Colonic mucosa (tissue), 4 donors: ENCODE results near the gene ESRP2. TPM values are rescaled to one million over a fixed set of nuclear protein-coding genes. Genes with fewer than 3 reads are reported as not detected.
A peak's percentile ranks its signal among the peaks of the same experiment; 100 is the strongest.

ENCODE experiments used
- DNase-seq: peaks from one replicate; pipeline ENCODE4 v3.0.0-alpha.2; 2020
- H3K27ac ChIP-seq: fragments of 200-600 bp; one replicate; pipeline ENCODE4 v1.8.0; 2021
- H3K27me3 ChIP-seq: fragments of 200-600 bp; one replicate; pipeline ENCODE4 v1.8.0; 2021
- H3K36me3 ChIP-seq: fragments of 200-600 bp; one replicate; pipeline ENCODE4 v1.8.0; 2021
- H3K4me1 ChIP-seq: fragments of 200-600 bp; one replicate; pipeline ENCODE4 v1.8.0; 2021; ENCODE audit warnings: mild to moderate bottlenecking
- H3K4me3 ChIP-seq: fragments of 200-600 bp; one replicate; pipeline ENCODE4 v1.8.0; 2021
- H3K9ac ChIP-seq, 2 donors: one replicate each; pipeline ENCODE4 v1.7.0; 2013; ENCODE audit warnings: control low read depth in 2 of 2, low read depth in 2 of 2, low read length in 2 of 2
- H3K9me3 ChIP-seq: fragments of 200-600 bp; one replicate; pipeline ENCODE4 v1.8.0; 2021
- CTCF ChIP-seq: fragments of 200-600 bp; IDR thresholded peaks from one replicate; pipeline ENCODE4 v1.8.0; 2022; ENCODE audit warnings: antibody characterized with exemption, mild to moderate bottlenecking
- intact Hi-C: fragments of 100-400 bp; cut with DNase I; formaldehyde crosslinking; loops from one replicate; pipeline ENCODE4 v1.14.1; 2022
- total RNA-seq, 2 donors: library from RNA; stranded (reverse); fragmentation: NEBNext Ultra II Directional in 1 of 2; extraction: Animal tissue kit (Norgen Biotek cat#: 25700) in 1 of 2; gene quantifications; one replicate each; pipeline ENCODE4 v1.2.1, GENCODE V29; 2021
- donor health status: healthy.
- donor health status: DM: no; HTN: no; CAD: no.
- donor health status: DM: no; HTN: no; CAD: no.

Gene ESRP2
- total RNA-seq, 2 donors from 2014 or later, result 76.6 to 119 TPM

- DNase-seq, result no peak
- no peaks in the 10 kb centered on the region for H3K9me3 ChIP-seq
- TF ChIP-seq CTCF, result no peak
- H3K27ac ChIP-seq, result no peak overlapping the region
- no peaks in the 10 kb centered on the region for H3K36me3 ChIP-seq
- H3K9ac ChIP-seq, result peak overlapping the region in 1 of 2 donors; percentile 35
- H3K4me1 ChIP-seq, result peaks cover 6% of the 10 kb centered on the region
- H3K27me3 ChIP-seq, result no peaks in the 10 kb centered on the region
- intact Hi-C loops, result no loop called here
- no peak overlapping the region for H3K4me3 ChIP-seq
Observed at GRCh38 chr16:68274441-68274840, 38.5 kb upstream of the ESRP2 start.

- no peak overlapping the region for H3K4me3 ChIP-seq
- no peak for DNase-seq
- H3K9ac ChIP-seq, result no peak overlapping the region
- intact Hi-C loops, result no loop called here
- peaks cover 6% of the 10 kb centered on the region for H3K4me1 ChIP-seq
- H3K27ac ChIP-seq, result no peak overlapping the region
- H3K9me3 ChIP-seq, result no peaks in the 10 kb centered on the region
- H3K36me3 ChIP-seq, result no peaks in the 10 kb centered on the region
- H3K27me3 ChIP-seq, result no peaks in the 10 kb centered on the region
- TF ChIP-seq CTCF, result no peak
Observed at GRCh38 chr16:68273896-68274295, 38.0 kb upstream of the ESRP2 start.

DNA sequence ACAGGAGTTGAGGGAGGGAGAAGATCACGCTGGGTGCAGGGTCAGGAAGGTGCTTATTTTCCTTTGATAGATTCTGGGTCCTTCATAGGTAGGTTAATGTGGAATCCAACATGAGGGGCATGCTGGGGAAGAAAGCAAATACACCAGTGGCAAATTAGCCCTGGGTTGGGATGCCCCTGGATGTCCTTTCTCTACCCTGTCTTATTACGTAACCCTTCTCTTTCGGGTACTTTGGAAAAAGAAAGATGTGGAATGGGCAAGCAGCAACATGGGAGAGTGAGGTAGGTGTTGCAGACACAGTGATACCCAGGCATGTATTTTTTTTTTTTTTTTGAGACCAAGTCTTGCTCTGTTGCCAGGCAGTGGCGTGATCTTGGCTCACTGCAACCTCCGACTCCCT is 37.5 kb upstream of the ESRP2 start:
- Histone ChIP-seq H3K27ac (no peak overlapping the region), H3K4me1 (peaks cover 6% of the 10 kb centered on the region)
- intact Hi-C loops, result no loop called here

DNA sequence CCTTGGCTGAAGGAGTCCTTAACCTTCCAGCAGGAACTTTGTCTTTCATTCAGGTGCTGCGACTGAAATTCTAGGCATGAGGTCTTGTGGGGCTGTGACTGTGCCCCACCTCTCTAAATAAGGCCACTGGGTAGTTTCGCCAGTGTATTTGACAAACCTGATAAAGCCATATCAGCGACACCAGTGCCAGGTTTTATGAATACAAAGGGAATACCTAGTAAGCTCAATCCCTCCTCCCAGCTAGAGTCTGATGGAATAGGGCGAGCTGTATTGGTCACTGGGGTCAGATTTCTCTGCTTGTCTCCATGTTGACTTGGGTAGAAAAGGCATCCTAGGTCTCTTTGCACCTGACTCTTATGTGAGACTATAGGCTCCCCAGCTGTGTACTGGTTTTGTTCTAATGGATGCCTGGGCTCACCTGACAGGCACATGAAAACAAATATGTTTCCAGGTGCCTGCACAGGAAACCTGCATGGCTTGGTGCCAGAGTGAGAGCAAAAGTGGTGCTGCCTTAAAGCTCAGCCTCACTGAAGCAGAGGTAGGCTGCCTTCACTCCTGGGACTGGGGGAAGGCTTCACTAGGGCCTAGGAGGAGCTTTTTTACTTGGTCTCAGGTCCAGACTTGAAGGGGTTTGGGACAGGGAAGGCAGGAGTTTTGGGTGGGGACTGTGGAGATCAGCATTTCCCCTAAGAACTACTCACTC is 36.7 kb upstream of the ESRP2 start:
- H3K27me3 ChIP-seq, result no peaks in the 10 kb centered on the region
- intact Hi-C loops, result no loop called here
- H3K9ac ChIP-seq, result peak overlapping the region in 1 of 2 donors; percentile 1
- H3K4me1 ChIP-seq, result peaks cover 6% of the 10 kb centered on the region
- H3K36me3 ChIP-seq, result no peaks in the 10 kb centered on the region
- no peak for TF ChIP-seq CTCF
- no peak overlapping the region for H3K27ac ChIP-seq
- H3K4me3 ChIP-seq, result no peak overlapping the region
- H3K9me3 ChIP-seq, result no peaks in the 10 kb centered on the region
- DNase-seq, result peak; percentile 31

More for the DNA sequence above, 37.5 kb upstream of the ESRP2 start:
- no peak overlapping the region for H3K4me3 ChIP-seq
- TF ChIP-seq CTCF, result no peak
- no peaks in the 10 kb centered on the region for H3K27me3 ChIP-seq
- H3K36me3 ChIP-seq, result no peaks in the 10 kb centered on the region
- DNase-seq, result no peak
- no peaks in the 10 kb centered on the region for H3K9me3 ChIP-seq
- no peak overlapping the region for H3K9ac ChIP-seq

- intact Hi-C loops, result no loop called here
- H3K9ac ChIP-seq, result no peak overlapping the region
- H3K4me1 ChIP-seq, result peaks cover 12% of the 10 kb centered on the region
- no peak for TF ChIP-seq CTCF
- no peaks in the 10 kb centered on the region for H3K36me3 ChIP-seq
- H3K27ac ChIP-seq, result no peak overlapping the region
- no peaks in the 10 kb centered on the region for H3K27me3 ChIP-seq
- no peak overlapping the region for H3K4me3 ChIP-seq
- H3K9me3 ChIP-seq, result no peaks in the 10 kb centered on the region
- DNase-seq, result no peak
Observed at GRCh38 chr16:68270353-68270752, 34.4 kb upstream of the ESRP2 start.
